GM18909 (cell line): Measurements from ENCODE around the gene COL9A3.

ENCODE experiments used
- ATAC-seq: cut with Tn5 transposase; IDR thresholded peaks from one replicate; pipeline ENCODE4 v1.9.1; 2021; ENCODE audit warnings: mild to moderate bottlenecking; ENCODE audit not compliant: unreplicated experiment, poor library complexity

Gene COL9A3

GRCh38 chr20:62888406-62888805 is 71.6 kb downstream of the COL9A3 start:
- no peak for ATAC-seq

DNA sequence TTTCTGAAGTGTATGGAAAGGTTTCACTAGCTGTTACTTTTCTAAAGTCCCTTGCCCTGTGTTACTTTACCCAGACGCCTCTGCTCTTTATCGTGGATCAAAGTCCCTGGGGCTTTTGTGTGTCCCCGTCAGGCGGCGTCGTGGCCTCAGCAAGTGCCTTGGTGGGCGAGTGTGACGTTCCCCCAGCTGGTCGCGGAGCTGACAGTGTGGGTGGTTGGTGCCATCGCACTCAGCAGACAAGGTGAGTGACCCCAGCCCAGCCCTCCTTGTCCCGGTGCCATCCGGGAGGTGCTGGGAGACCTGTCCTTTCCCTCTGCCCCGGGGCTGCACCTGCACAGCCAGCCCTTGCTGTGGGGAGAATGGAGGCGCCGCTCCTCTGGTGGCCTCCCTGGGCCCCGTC is 72.1 kb downstream of the COL9A3 start:
- ATAC-seq = no peak

- ATAC-seq = no peak
Observed at GRCh38 chr20:62889411-62889810, 72.6 kb downstream of the COL9A3 start.

GRCh38 chr20:62889871-62890270 is 73.0 kb downstream of the COL9A3 start:
- no peak for ATAC-seq

DNA sequence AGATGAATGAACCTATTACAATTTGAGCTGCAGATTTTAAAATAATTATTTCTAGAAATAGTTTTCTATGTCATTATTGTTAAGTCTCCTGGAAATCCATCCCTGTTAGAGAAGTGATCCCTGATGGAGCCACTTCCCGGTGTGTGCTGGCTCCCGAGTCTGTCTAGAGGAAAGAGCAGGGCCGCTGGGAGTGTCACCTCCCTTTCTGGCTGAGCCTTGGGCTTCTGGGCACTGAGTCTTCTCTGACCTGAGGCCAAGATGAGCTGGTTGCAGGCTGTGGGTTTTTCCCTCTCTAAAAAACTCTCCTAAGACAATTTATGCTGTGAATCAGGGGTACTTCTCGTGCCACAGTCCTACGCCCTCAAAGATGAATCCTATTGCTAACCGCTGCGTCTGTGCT is 73.6 kb downstream of the COL9A3 start:
- ATAC-seq = no peak
